OCI-LY7 (cell line): ENCODE measurements around the gene MTHFR. TPM values are rescaled to one million over a fixed set of nuclear protein-coding genes. Genes with fewer than 3 reads are reported as not detected.

ENCODE experiments used
- BruUV-seq: library from RNA; stranded (reverse); fragments of 400-500 nt; replicated peaks from 2 replicates; lab custom pipeline; 2021; lab: Mats Ljungman, UMichigan
- CTCF ChIA-PET: fragments of 300-600 bp; sonication (Branson Sonifier 250); formaldehyde crosslinking; loops from one replicate; lab custom pipeline; 2022; ENCODE audit warnings: antibody characterized with exemption; ENCODE audit not compliant: unreplicated experiment; lab: Charles Lee
- POLR2A ChIA-PET: fragments of 300-600 bp; sonication (Branson Sonifier 250); formaldehyde crosslinking; loops from one replicate; lab custom pipeline; 2022; ENCODE audit warnings: antibody characterized with exemption; lab: Charles Lee
- DNase-seq: peaks from one replicate; pipeline ENCODE4 v3.0.0-alpha.2; 2015; ENCODE audit warnings: low spot score
- H2AFZ ChIP-seq: fragments of 200-600 bp; sonication (generic), shearing (Covaris generic); 2 replicates; pipeline ENCODE4 v1.6.1; 2014; ENCODE audit warnings: mild to moderate bottlenecking, antibody characterized with exemption, low read length, moderate library complexity
- H3K27ac ChIP-seq: fragments of 200-600 bp; sonication (generic); 2 replicates; pipeline ENCODE4 v1.5.1; 2014; ENCODE audit warnings: mixed run types, low read depth, mild to moderate bottlenecking, moderate library complexity, low read length, inconsistent platforms; ENCODE audit not compliant: poor library complexity, severe bottlenecking
- H3K36me3 ChIP-seq: fragments of 200-600 bp; sonication (generic); 2 replicates; pipeline ENCODE4 v1.6.1; 2014; ENCODE audit warnings: mild to moderate bottlenecking, antibody characterized with exemption, low read length, moderate library complexity, mixed read lengths; ENCODE audit not compliant: insufficient read depth
- H3K4me1 ChIP-seq: fragments of 200-600 bp; sonication (generic); 2 replicates; pipeline ENCODE4 v1.5.1; 2014; ENCODE audit warnings: mild to moderate bottlenecking, low read length; ENCODE audit not compliant: insufficient read depth, poor library complexity, severe bottlenecking
- H3K4me2 ChIP-seq: fragments of 200-600 bp; sonication (generic); 2 replicates; pipeline ENCODE4 v1.6.1; 2014; ENCODE audit warnings: mild to moderate bottlenecking, low read length
- H3K4me3 ChIP-seq: fragments of 200-600 bp; sonication (generic); 2 replicates; pipeline ENCODE4 v1.5.1; 2014; ENCODE audit warnings: mild to moderate bottlenecking, low read depth, low read length; ENCODE audit not compliant: poor library complexity, severe bottlenecking
- H3K79me2 ChIP-seq: fragments of 200-600 bp; sonication (generic); 2 replicates; pipeline ENCODE4 v1.6.1; 2016; ENCODE audit warnings: low read depth, mild to moderate bottlenecking, low read length, moderate library complexity, mixed read lengths; ENCODE audit not compliant: insufficient read depth
- H3K9me2 ChIP-seq: fragments of 200-600 bp; sonication (generic); 2 replicates; pipeline ENCODE4 v1.6.1; 2016; ENCODE audit warnings: mild to moderate bottlenecking, low read length, mixed read lengths; ENCODE audit not compliant: insufficient read depth
- H3K9me3 ChIP-seq: fragments of 200-600 bp; sonication (generic); 2 replicates; pipeline ENCODE4 v1.6.1; 2014; ENCODE audit warnings: mild to moderate bottlenecking, mixed run types, low read length, mixed read lengths
- H4K20me1 ChIP-seq: fragments of 200-600 bp; sonication (generic); 2 replicates; pipeline ENCODE4 v1.6.1; 2014; ENCODE audit warnings: mild to moderate bottlenecking, antibody characterized with exemption, low read length, moderate library complexity, mixed read lengths; ENCODE audit not compliant: insufficient read depth
- EZH2phosphoT487 ChIP-seq: fragments of 200-600 bp; sonication (generic); IDR thresholded peaks from 2 replicates; pipeline ENCODE4 v1.6.1; 2018; ENCODE audit warnings: low read depth, borderline replicate concordance, mild to moderate bottlenecking, mixed run types, antibody characterized with exemption, low read length, moderate library complexity, mixed read lengths
- intact Hi-C: fragments of 100-400 bp; cut with micrococcal nuclease; formaldehyde crosslinking; loops from one replicate; pipeline ENCODE4 v1.10.0; 2022; ENCODE audit not compliant: unreplicated experiment
- total RNA-seq, 2 experiments: library from RNA; depleted of rRNA in 1 of 2; stranded (reverse); fragments of >200 nt in 1 of 2; shearing (Covaris generic) in 1 of 2; gene quantifications; 2 replicates each; pipeline ENCODE4 v1.2.3, GENCODE V29; 2014 to 2022
- TF ChIP-seq, protein P1 (sequence below): fragments of 200-600 bp; sonication (generic); conservative IDR thresholded peaks from 2 replicates; pipeline ENCODE4 v1.5.1; 2014; ENCODE audit warnings: mild to moderate bottlenecking, antibody characterized with exemption, low read length, moderate library complexity, mixed read lengths

MTHFR gene
- total RNA-seq, 2 experiments from 2014 or later: 31.6 to 54.6 TPM

- ChIA-PET POLR2A (no interaction called here), CTCF (no interaction called here)
- no peaks in the 10 kb centered on the region; the same call in 1 of the 2 replicates for H3K79me2 ChIP-seq
- no peak overlapping the region for H3K27ac ChIP-seq
- no peak overlapping the region for H3K4me3 ChIP-seq
- peaks cover 10% of the 10 kb centered on the region; the same call in 1 of the 2 replicates for H3K36me3 ChIP-seq
- no peaks in the 10 kb centered on the region for H4K20me1 ChIP-seq
- no TSS peak for BruUV-seq
- no peaks in the 10 kb centered on the region for H3K9me2 ChIP-seq
- peaks cover 9% of the 10 kb centered on the region for H3K4me1 ChIP-seq
- H3K9me3 ChIP-seq: no peaks in the 10 kb centered on the region
- no peak overlapping the region for H3K4me2 ChIP-seq
- no peak for TF ChIP-seq EZH2phosphoT487
- TF ChIP-seq, protein P1, sequence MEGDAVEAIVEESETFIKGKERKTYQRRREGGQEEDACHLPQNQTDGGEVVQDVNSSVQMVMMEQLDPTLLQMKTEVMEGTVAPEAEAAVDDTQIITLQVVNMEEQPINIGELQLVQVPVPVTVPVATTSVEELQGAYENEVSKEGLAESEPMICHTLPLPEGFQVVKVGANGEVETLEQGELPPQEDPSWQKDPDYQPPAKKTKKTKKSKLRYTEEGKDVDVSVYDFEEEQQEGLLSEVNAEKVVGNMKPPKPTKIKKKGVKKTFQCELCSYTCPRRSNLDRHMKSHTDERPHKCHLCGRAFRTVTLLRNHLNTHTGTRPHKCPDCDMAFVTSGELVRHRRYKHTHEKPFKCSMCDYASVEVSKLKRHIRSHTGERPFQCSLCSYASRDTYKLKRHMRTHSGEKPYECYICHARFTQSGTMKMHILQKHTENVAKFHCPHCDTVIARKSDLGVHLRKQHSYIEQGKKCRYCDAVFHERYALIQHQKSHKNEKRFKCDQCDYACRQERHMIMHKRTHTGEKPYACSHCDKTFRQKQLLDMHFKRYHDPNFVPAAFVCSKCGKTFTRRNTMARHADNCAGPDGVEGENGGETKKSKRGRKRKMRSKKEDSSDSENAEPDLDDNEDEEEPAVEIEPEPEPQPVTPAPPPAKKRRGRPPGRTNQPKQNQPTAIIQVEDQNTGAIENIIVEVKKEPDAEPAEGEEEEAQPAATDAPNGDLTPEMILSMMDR: peak; percentile 70
- H2AFZ ChIP-seq: no peak overlapping the region
- intact Hi-C loops: no loop called here
- DNase-seq: peak; percentile 21
Measured at GRCh38 chr1:11741919-11742558, 63.7 kb downstream of the MTHFR start.

DNA sequence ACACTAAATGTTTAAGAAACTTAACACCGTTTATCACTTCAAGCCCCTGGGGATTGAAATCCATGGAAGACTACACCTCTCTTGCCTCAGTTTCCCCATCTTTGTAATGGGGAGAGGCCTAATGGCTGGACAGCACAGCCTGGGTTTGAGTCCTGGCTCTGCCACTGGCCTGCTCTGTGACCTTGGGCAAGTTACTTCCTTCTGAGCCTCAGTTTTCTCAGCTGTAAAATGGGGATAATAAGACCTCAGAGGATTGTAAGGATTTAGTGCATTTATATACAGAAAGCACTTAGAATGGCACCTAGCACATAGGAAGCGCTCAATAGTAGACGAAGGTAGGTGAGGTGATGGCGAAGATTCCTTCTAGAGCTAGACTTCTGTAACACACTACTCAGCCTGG, 64.3 kb downstream of the MTHFR start:
- TF ChIP-seq, protein P1: no peak
- no peak for TF ChIP-seq EZH2phosphoT487
- intact Hi-C loops: no loop called here
- Histone ChIP-seq H3K36me3 (peaks cover 8% of the 10 kb centered on the region; the same call in 1 of the 2 replicates), H4K20me1 (no peaks in the 10 kb centered on the region), H3K9me2 (no peaks in the 10 kb centered on the region), H3K9me3 (no peaks in the 10 kb centered on the region), H3K4me1 (peaks cover 11% of the 10 kb centered on the region), H3K79me2 (no peaks in the 10 kb centered on the region; the same call in 1 of the 2 replicates), H2AFZ (no peak overlapping the region), H3K27ac (no peak overlapping the region), H3K4me3 (no peak overlapping the region), H3K4me2 (no peak overlapping the region)
- POLR2A ChIA-PET: no interaction called here
- no peak for DNase-seq
- no TSS peak for BruUV-seq
- CTCF ChIA-PET: no interaction called here
